Dedifferentiated amniotic fluid mesenchymal stem cell (primary cell): ENCODE data around the gene TRIM37.
"Not testable (repeated sequence)": the region's sequence is repeated elsewhere in the genome, so short reads cannot be mapped to it uniquely, and the experiment has no call there.

ENCODE experiments used
- DNase-seq: peaks from one replicate; pipeline ENCODE4 v3.0.0-alpha.2; 2016; ENCODE audit errors: extremely low spot score

The TRIM37 gene

DNA sequence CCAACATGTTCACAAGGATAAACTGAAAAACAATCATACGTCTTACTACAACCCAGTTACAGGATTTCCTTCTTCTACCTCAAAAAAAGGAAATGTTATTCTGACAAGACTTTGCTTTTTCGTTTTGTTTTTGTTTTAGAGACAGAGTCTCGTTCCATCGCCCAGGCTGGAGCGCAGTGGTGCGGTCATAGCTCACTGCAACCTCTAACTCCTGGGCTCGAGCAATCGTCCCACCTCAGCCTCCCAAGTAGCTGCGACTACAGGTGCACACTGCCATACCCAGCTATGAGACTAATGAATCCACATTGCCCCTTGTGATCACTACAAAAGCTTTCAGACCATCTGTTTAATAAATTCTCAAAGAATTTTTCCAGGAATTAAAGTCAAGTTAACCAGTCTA, 8.8 kb upstream of the TRIM37 start:
- no peak for DNase-seq

DNA sequence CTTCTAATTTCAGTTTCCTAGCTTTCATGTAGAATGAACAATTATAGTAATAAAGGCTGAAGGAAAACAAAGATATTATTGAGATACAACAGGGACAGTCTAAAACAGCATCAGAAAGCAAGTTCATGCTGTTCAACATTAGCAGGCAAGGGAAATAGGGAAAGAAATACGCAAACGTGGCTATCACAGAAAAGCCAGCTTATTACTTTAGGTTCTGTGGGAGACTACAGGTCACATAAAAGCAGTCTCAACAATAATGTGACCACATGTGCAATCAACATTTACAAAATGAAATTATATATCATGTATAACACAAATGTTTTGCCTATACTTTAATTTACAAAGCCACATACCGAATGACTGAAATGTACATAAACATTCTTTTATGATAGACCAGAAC, 4.9 kb upstream of the TRIM37 start:
- no peak for DNase-seq

DNA sequence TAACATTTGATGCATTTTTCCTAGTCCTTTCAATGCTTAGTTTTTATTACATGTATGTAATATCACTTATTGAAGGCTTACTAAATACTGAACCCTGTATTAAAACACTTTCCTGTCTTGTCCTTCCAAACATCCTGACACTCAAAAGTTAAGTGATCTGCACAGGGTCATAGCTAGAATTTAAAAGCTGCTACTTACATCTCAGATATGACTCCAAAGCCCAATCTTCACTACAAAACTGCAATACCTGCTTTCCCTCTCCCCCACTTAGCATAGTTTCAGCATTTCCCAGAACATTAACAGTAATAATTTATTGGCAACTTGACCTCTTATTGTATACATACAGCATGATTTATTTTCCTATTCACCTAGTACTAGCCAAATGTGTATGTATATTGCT, 4.3 kb upstream of the TRIM37 start:
- no peak for DNase-seq

DNA sequence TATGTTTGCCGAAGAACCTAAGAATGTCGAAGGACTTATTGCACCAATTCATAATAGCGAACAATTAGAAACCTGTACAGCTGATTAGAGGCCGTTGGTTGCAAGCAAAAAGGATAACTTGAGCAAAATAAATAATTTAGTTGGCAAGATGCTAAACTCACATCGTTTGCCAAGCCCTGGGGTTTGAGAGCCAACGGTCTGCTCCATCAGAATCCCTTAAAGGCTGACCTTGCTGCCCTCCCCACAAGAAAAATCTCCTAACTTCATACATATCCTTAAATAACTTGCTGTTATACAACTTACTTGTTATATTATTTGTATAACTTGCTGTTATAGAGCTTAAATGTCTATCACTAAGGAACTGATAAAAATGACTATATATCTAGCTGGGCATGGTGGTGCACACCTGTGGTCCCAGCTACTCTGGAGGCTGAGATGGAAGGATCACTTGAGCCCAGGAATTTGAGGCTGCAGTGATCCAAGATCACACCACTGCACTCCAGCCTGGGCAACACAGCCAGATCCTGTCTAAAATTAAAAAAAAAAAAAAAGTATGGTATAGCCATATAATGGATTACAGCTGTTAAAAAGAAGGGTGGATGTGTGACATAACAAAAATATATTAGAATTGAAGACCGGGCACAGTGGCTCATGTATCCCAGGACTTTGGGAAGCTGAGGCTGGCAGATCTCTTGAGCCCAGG, 1.9 kb upstream of the TRIM37 start:
- DNase-seq: no peak

DNA sequence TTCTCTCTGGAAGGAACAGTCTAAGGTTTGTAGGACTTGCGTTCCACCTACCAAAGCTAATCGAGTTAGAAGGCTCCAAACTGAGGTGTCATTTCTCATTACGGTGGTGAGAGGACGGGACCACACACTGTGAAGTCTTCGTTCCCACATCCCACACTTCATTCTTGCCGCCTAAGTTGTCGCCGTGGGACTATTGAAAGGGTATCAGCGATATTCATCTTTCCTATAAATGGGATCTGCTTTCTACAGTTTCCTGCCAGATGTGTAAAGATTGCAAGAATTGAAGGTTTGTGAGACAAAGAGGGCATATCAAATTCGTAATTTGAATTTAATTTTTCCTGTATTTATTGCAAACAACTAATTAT, 608 bp upstream of the TRIM37 start:
- no peak for DNase-seq

DNA sequence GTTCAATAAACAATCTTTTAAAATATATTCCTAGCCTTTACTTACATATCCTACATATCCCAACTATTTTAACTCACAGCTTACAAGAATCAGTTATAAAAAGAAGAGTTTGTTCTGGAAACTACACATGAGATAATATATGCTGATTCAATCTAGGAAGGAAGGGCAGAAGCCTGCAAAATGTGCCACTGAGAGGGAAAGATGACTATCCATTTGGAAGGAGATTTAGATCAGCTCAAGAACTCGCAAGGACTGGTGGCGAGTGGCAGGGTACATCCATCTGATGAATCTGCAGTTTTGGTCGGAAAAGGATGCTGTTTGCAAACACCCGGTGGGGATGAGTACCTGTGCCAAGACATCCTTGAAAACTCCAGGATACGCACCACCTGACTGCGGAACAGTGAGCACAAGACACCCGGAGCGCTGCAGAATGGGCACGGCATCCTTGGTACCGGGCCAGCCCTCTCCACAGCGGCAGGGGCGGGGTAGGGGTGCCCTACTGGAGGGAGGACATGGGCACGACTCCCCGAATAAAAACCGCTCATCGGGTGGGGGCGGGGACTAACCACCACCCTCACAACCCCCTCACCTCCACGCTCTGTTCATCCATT, 723 bp downstream of the TRIM37 start:
- DNase-seq: peak; percentile 24

DNA sequence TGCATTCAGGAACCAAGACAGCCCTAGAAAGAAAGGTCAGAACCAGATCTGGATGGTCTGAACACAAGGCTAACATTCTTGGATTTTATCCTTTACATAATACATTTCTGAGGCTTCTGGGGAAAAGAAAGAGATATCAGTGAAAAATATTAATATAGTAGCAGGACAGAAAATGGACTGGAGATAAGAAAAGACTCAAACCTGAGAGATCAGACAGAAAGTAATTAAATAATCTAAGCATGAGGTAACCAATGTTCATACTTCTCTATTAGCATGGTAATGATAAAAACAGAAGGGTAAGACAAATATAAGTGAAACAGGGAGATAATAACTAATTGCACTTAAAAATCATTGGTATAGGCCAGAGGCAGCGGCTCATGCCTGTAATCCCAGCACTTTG, 5.5 kb downstream of the TRIM37 start:
- no peak for DNase-seq

DNA sequence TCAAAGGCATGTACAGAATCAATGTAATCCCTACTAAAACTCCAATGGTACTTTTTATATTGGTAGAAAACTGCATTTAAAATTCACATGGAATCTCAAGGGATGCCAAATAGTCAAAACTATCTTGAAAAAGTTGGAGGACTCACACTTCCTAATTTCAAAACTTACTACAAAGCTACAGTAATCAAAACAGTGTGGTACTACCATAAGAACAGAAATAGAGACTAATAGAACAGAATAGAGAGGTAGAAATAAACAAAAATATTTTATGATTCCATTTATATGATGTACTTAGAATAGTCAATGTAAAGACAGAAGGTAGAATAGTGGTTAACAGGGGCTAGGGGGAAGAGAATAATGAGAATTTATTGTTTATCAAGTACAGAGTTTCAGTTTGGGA, 8.8 kb downstream of the TRIM37 start:
- no peak for DNase-seq

DNA sequence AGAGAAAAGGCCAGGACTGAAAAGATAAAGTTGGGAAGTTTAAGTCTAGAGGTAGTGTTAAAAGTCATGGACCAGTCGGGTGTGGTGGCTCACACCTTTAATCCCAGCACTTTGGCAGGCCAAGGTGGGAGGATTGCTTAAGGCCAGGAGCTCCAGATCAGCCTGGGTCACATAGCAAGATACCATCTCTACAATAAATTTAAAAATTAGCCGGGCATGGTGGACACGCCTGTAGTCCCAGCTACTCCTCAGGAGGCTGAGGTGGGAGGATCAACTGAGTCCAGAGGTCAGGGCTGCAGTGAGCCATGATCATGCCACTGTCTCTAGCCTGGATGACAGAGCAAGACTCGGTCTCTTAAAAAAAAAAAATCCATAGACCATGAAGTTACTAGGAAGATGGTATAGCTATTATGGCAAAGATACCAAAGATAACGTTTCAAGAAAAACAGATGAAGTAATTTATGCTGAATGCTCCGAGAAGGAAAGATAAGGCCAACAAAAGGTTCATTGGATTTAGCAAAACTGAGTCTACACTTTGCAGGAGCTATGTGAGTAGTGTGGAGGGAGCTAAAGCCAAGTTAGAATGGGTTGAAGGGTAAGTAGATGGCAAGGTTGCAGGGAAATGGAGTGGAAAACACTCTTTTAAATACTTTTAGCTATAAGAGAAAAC, 11.7 kb downstream of the TRIM37 start:
- no peak for DNase-seq

DNA sequence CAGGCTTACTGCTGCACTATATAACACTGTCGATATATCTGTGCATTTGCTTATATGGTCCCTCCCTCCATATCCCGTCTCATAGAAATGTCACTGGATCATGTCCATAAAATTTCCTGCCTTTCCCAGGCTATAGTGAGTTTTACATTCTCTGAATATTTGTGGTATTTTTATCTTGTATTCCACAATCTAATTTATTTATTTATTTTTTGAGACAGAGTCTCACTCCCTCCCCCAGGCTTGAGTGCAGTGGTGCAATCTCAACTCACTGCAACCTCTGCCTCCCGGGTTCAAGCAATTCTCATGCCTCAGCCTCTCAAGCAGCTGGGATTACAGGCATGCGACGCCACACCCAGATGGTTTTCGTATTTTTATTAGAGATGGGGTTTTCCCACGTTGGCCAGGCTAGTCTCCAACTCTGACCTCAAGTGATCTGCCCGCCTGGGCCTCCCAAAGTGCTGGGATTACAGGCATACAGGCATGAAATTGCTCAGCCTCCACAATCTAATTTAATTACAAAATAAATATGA, 12.9 kb downstream of the TRIM37 start:
- DNase-seq: peak; percentile 88

DNA sequence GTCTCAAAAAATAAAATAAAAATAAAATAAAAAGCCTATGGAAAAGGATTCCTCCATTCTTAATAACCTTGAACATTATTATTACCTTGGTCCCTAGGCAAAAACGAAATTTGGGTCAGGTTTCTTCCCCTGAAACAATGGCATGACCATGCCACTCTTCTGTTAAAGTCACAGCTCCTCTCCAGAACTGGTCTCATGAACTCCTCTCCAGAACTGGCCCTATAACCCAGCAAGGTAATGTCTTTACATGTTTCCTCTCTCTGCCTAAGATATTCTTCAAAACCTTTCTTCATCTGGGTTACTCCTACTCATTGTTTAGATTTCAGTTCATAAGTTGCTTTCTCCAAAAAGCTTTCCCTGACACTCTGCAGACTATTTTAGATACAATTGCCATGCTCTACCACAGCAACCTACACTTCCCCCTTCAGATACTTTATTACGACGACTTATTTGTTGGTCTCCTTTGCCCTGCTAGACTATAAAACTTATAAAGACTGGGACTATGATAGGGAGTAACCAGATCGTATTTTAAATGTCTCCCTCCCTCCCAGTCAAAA, 13.5 kb downstream of the TRIM37 start:
- DNase-seq: no peak

DNA sequence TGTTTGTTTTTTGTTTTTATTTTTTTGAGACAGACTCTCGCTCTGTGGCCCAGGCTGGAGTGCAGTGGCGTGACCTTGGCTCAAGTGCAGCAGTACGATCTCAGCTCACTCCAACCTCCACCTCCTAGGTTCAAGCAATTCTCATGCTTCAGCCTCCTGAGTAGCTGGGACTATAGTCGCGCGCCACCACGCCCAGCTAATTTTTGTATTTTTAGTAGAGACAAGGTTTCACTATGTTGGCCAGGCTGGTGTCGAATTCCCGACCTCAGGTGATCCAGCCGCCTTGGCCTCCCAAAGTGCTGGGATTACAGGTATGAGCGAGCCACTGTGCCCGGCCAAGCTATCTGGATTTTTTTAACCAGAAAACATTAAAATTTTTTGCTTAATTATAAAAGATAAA, 16.1 kb downstream of the TRIM37 start:
- DNase-seq: not testable (repeated sequence)

DNA sequence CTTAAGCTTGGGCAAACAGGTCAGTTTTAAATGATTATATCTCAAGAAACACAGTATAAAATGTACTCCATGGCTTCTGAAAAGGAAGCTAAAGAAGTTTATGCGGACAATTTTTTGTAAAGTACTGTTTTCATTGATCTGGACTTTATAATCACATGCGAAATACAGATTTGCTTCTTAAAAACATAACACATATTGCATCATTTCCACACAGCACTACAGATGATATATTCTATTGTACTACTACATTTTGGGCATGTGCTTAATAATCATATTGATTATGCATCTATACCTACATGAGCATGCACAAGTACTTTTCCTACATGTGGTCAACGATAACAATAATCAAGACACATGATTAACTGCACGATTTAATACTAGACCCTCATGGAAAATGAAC, 22.5 kb downstream of the TRIM37 start:
- DNase-seq: no peak

DNA sequence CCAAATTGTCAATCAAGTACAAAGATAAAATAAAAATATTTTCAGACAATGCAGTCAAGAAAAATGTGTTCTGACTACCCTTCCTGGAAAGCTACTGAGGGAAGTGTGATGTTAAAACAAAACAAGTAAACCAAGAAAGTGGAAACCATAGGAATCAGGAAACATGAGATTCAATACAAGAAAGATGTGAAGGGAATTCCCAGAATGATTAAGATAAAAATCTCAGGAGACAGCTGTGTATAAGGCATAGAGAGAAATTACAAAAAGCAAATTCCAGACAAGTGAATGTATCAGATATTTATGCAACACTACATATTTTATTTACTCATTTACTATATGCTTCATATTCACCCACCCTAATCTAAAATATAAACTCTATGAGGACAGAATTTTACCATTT, 32.2 kb downstream of the TRIM37 start:
- DNase-seq: peak; percentile 64

DNA sequence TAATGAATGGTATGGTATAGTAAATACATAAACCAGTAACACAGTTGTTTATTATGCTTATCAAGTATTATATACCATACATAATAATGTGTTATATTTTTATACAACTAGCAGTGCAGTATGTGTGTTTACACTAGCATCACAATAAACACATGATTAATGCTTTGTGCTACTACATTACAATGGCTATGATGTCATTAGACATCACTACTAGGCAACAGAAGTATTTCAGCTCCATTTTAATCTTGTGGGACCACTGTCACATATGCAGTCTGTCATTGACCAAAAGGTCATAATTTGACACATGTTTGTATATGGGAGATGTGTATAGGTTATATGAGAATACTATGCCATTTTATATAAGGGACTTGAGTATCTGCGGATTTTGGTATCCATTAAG, 32.7 kb downstream of the TRIM37 start:
- no peak for DNase-seq

DNA sequence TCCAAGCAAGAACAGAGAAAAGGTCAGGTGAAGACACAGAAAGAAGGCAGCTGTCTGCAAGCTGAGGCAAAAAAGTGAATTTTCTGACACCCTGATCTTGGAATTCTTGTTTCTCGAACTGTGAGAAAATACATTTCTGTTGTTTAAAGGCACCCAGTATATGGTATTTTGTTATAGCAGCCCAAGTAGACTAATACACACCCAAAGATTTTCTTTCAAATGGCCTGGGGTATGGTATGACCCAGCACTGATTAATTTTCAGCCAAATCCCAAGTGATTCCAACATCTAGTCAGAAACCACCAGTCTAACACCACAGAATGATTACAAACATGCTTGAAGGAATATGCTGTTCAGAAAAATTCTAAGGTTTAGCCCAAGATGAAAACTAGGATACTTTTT, 36.8 kb downstream of the TRIM37 start:
- DNase-seq: no peak

DNA sequence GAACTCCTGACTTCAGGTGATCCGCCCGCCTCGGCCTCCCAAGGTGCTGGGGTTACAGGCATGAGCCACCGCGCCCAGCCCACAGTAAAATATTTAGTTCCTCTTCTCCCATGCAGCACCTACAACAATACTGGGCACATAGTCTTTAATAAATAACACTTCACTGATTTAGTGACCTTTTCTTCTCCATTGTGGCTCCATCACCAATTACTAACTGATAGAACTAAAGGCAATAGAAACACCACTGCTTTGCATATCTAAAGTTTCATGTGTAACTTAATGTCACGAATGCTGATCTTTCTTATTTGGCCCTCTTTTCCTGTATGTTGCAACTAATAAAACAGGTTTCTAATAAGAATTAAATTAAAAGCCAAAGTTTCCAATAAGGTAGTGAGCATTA, 38.9 kb downstream of the TRIM37 start:
- no peak for DNase-seq

DNA sequence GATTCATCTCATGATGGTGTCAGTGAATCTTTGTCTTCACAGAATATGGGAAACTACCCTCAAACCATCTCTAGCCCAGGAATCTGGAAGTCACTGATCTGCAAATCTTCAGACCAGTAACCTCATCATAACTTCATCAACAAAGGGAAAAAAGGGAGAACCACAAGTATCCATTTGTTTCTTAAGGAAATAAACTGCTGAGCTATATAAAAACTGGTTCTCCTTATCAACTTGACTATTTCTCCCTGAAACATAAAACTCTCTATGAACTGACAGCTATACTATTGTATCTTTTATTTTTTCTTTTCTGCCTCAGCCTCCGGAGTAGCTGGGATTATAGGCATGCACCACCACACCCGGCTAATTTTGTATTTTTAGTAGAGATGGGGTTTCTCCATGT, 39.3 kb downstream of the TRIM37 start:
- DNase-seq: no peak

DNA sequence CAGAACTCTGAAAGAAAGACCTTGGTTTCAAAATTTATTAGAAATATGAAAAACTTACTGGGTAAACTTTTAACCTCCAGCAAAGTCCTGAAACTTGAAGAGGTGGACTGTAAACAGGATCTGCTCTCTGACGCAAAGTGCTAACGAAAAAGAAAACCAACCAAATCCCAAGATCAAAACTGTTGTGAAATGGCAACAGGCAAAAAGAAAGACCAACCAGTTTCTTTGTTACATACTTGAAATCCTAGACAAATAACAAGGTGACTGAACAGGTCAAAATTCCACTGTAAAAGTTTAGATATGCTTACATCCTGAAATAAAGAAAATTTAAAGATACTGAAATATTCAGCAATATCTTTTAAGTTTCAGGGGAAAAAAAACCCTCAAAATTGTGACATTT, 44.2 kb downstream of the TRIM37 start:
- DNase-seq: no peak

DNA sequence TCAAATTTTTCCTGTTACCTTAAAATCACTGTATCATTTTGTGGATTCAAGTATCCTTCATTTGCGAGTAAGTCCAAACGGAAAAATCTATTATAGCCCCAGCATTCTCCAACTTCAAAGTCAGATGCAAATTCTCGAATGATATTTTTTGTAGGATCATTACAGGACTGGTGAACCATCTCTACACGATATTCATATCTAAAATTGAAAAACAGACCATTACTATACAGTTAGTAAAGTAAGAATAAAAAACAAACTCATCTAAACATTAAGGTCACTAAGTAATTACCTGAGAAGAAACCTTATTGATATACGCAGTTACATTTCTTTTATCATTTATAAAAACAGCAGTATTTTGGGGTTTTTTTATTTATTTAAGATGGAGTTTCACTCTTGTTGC, 49.8 kb downstream of the TRIM37 start:
- no peak for DNase-seq

DNA sequence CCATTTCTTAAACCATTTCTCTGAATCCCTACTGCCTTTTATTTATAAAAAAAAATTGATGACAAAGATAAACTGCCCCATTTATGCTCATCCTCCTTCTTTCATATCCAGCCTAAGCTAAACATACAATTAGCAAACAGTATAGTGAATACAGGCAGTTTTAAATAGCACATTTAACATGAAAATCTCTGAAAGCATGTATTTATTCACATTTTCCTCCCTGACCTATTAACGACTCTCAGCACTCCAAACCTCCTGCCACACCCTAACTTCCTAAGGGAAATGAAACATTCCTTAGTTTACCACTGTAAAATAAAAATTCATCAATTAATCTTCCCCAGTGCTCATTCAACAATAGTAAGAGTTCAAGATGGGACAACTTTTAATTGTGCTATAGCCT, 56.9 kb downstream of the TRIM37 start:
- no peak for DNase-seq

DNA sequence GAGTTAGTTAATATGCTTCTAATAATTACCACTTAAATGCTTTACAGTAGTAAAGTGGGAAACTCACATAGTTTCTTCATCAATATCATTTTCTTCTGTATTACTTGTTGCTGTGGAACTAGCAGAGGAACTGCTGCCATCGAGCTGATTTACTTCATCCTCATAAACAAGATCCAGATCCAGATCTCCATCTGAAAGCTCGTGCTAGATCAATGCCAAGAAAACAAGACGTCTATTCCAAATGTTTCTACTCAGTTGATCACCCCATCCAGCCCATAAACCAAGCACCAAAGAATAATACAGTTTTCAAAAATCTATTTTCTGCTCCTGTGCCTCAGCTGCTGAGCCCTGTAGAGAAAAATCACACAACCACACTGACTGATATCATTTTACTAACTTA, 59.1 kb downstream of the TRIM37 start:
- no peak for DNase-seq

DNA sequence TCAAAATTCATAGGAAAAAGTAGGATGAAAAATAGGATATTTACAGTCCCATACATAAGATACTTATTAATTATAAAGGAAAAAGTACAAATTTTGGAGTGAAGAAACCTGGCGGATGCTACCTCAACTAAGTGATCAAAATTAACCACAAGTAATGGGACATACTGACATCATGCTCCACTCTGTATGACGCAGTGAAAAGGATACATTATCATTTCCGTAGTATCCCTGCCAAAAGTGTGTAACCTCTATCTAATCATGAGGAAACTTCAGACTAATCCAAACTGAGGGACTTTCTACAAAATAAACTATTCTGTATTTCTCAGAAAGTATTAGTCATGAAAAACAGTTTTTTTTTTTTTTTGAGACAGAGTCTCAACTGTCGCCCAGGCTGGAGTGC, 60.5 kb downstream of the TRIM37 start:
- DNase-seq: no peak
